GM13977 (cell line): Measurements from ENCODE around the gene LUM.

Source experiments
- DNase-seq: peaks from one replicate; pipeline ENCODE4 v3.0.0; 2012; ENCODE audit warnings: low spot score
- CTCF ChIP-seq: IDR thresholded peaks from 2 replicates; pipeline ENCODE4 v1.5.1; 2012; ENCODE audit warnings: mild to moderate bottlenecking, control low read depth; ENCODE audit not compliant: insufficient read depth; ENCODE audit errors: extremely low read depth, missing control alignments
- in situ Hi-C: fragments of 300-500 bp; cut with MboI; formaldehyde crosslinking; loops from one replicate; pipeline ENCODE4 v1.12.0; 2022; ENCODE audit warnings: low sequenced_read_pairs, low pct_unique_long_range_greater_than_20kb, mixed read lengths, inconsistent platforms; ENCODE audit not compliant: unreplicated experiment

LUM gene

GRCh38 chr12:91104812-91105466 is 6.4 kb downstream of the LUM start:
- in situ Hi-C loops = no loop called here
- DNase-seq = no peak
- TF ChIP-seq CTCF = no peak

- in situ Hi-C loops = no loop called here
- no peak for TF ChIP-seq CTCF
Measured at GRCh38 chr12:91103624-91104023, 7.7 kb downstream of the LUM start.

GRCh38 chr12:91103101-91103500 is 8.2 kb downstream of the LUM start:
- no peak for TF ChIP-seq CTCF
- in situ Hi-C loops = no loop called here
- DNase-seq = no peak

More at GRCh38 chr12:91103624-91104023, 7.7 kb downstream of the LUM start:
- DNase-seq = no peak

- DNase-seq = no peak
- in situ Hi-C loops = no loop called here
- TF ChIP-seq CTCF = no peak
Measured at GRCh38 chr12:91100906-91101305, 10.4 kb downstream of the LUM start.

- no peak for TF ChIP-seq CTCF
- in situ Hi-C loops = loop anchor here (10.0 kb wide), 1 partner anchor 115 kb away; no protein-coding TSS in a partner anchor
- DNase-seq = no peak
Measured at GRCh38 chr12:91099836-91100235, 11.5 kb downstream of the LUM start.

GRCh38 chr12:91099341-91099740 is 12.0 kb downstream of the LUM start:
- TF ChIP-seq CTCF = no peak
- no peak for DNase-seq
- in situ Hi-C loops = loop anchor here (10.0 kb wide), 1 partner anchor 115 kb away; no protein-coding TSS in a partner anchor

GRCh38 chr12:91098941-91099340 is 12.4 kb downstream of the LUM start:
- in situ Hi-C loops = loop anchor here (10.0 kb wide), 1 partner anchor 114 kb away; no protein-coding TSS in a partner anchor
- TF ChIP-seq CTCF = no peak
- DNase-seq = no peak
